NCI-H2081 treated with DMSO at 0.1 percent for 48 hours (cell line): ENCODE data around the gene CLASP2.
"Not testable (repeated sequence)": the region's sequence is repeated elsewhere in the genome, so short reads cannot be mapped to it uniquely, and the experiment has no call there.

ENCODE experiments used
- DNase-seq: peaks from one replicate; lab custom pipeline; 2025; lab: John Stamatoyannopoulos, UW

Gene CLASP2

GRCh38 chr3:33717866-33718594, at the start of gene CLASP2:
Gene CLASP2, minus strand, starts transcription at chr3:33718254. Its CDS starts 252 bp downstream, at chr3:33718002.
- peak; percentile 28 for DNase-seq

GRCh38 chr3:33758864-33759263, 40.8 kb upstream of the CLASP2 start:
- no peak for DNase-seq

- no peak for DNase-seq
Observed at GRCh38 chr3:33758281-33758680, 40.2 kb upstream of the CLASP2 start.

GRCh38 chr3:33754391-33754790, 36.3 kb upstream of the CLASP2 start:
- not testable (repeated sequence) for DNase-seq

GRCh38 chr3:33751336-33751735, 33.3 kb upstream of the CLASP2 start:
- no peak for DNase-seq

- DNase-seq, result no peak
Observed at GRCh38 chr3:33750211-33750548, 32.1 kb upstream of the CLASP2 start.

GRCh38 chr3:33749546-33750210, 31.6 kb upstream of the CLASP2 start:
- no peak for DNase-seq

GRCh38 chr3:33746416-33747116, 28.5 kb upstream of the CLASP2 start:
- no peak for DNase-seq

GRCh38 chr3:33737146-33737545, 19.1 kb upstream of the CLASP2 start:
- no peak for DNase-seq

- DNase-seq, result no peak
Observed at GRCh38 chr3:33732394-33732793, 14.3 kb upstream of the CLASP2 start.

GRCh38 chr3:33729993-33730392, 11.9 kb upstream of the CLASP2 start:
- no peak for DNase-seq

- no peak for DNase-seq
Observed at GRCh38 chr3:33724256-33724655, 6.2 kb upstream of the CLASP2 start.

- no peak for DNase-seq
Observed at GRCh38 chr3:33722626-33723370, 4.7 kb upstream of the CLASP2 start.

GRCh38 chr3:33722191-33722590, 4.1 kb upstream of the CLASP2 start:
- no peak for DNase-seq

- DNase-seq, result no peak
Observed at GRCh38 chr3:33718595-33718907, 497 bp upstream of the CLASP2 start.

GRCh38 chr3:33717616-33717865, 513 bp downstream of the CLASP2 start:
- no peak for DNase-seq

- DNase-seq, result no peak
Observed at GRCh38 chr3:33716227-33716626, 1.8 kb downstream of the CLASP2 start.

- no peak for DNase-seq
Observed at GRCh38 chr3:33711100-33711499, 7.0 kb downstream of the CLASP2 start.

- no peak for DNase-seq
Observed at GRCh38 chr3:33706056-33706455, 12.0 kb downstream of the CLASP2 start.

GRCh38 chr3:33704891-33705290, 13.2 kb downstream of the CLASP2 start:
- no peak for DNase-seq

GRCh38 chr3:33699275-33699674, 18.8 kb downstream of the CLASP2 start:
- DNase-seq, result no peak

- DNase-seq, result no peak
Observed at GRCh38 chr3:33694944-33695343, 23.1 kb downstream of the CLASP2 start.

GRCh38 chr3:33690341-33690740, 27.7 kb downstream of the CLASP2 start:
- DNase-seq, result no peak
